CD4-positive, alpha-beta T cell (primary cell): Measurements from ENCODE around the gene ADGRE3. TPM values are rescaled to one million over a fixed set of nuclear protein-coding genes. Genes with fewer than 3 reads are reported as not detected.

Experiments
- ATAC-seq: fragments of 200-7000 bp; cut with Tn5 transposase; one replicate; pipeline ENCODE4 v1.10.0; 2022; ENCODE audit warnings: mild to moderate bottlenecking; ENCODE audit not compliant: poor library complexity
- CTCF ChIA-PET: fragments of 350-600 bp; sonication (Branson Sonifier 250); formaldehyde crosslinking; loops from one replicate; lab custom pipeline; 2021; ENCODE audit warnings: antibody characterized with exemption, inconsistent platforms; lab: Charles Lee
- POLR2A ChIA-PET: fragments of 350-600 bp; sonication (Branson Sonifier 250); formaldehyde crosslinking; loops from one replicate; lab custom pipeline; 2021; ENCODE audit warnings: antibody characterized with exemption, inconsistent platforms; lab: Charles Lee
- DNase-seq, 14 experiments: peaks; one replicate each; pipeline ENCODE4 v3.0.0-alpha.2; 2013 to 2020; ENCODE audit warnings: mixed read lengths in 2 of 14
- H3K27ac ChIP-seq, 2 donors: one replicate each; pipeline versions ENCODE4 v1.5.1 to v1.7.0; 2013; ENCODE audit warnings: low read length in 2 of 2, low read depth in 1 of 2, mild to moderate bottlenecking in 1 of 2
- H3K27me3 ChIP-seq, 2 experiments: 1 replicate in 1 of 2; 2 replicates in 1 of 2; pipeline versions ENCODE4 v1.6.1 to v1.7.0; 2013; ENCODE audit warnings: low read length in 2 of 2, control low read depth in 1 of 2, mild to moderate bottlenecking in 1 of 2, moderate library complexity in 1 of 2; ENCODE audit not compliant: insufficient read depth in 2 of 2, control insufficient read depth in 1 of 2
- H3K36me3 ChIP-seq: one replicate; pipeline ENCODE4 v1.6.1; 2013; ENCODE audit warnings: low read length, control low read depth; ENCODE audit not compliant: insufficient read depth
- H3K4me1 ChIP-seq: one replicate; pipeline ENCODE4 v1.6.1; 2013; ENCODE audit warnings: low read length, control low read depth; ENCODE audit not compliant: insufficient read depth
- H3K4me3 ChIP-seq: one replicate; pipeline ENCODE4 v1.5.1; 2013; ENCODE audit warnings: mild to moderate bottlenecking, low read length, moderate library complexity
- H3K9me3 ChIP-seq, 2 experiments: 1 replicate in 1 of 2; 2 replicates in 1 of 2; pipeline versions ENCODE4 v1.6.1 to v1.7.0; 2013; ENCODE audit warnings: low read length in 2 of 2, mild to moderate bottlenecking in 2 of 2, control low read depth in 1 of 2, moderate library complexity in 1 of 2; ENCODE audit not compliant: control insufficient read depth in 1 of 2, insufficient read depth in 1 of 2
- H3K27ac Mint-ChIP-seq: one replicate; pipeline ENCODE4 v1.8.0; 2020; ENCODE audit warnings: mixed read lengths
- H3K27me3 Mint-ChIP-seq: one replicate; pipeline ENCODE4 v1.8.0; 2021; ENCODE audit warnings: mixed read lengths
- H3K36me3 Mint-ChIP-seq: one replicate; pipeline ENCODE4 v1.8.0; 2021; ENCODE audit warnings: low read depth, mixed read lengths
- H3K4me1 Mint-ChIP-seq: one replicate; pipeline ENCODE4 v1.8.0; 2021; ENCODE audit warnings: low read depth, mixed read lengths
- H3K4me3 Mint-ChIP-seq: one replicate; pipeline ENCODE4 v1.8.0; 2020; ENCODE audit warnings: mild to moderate bottlenecking, mixed read lengths
- H3K9me3 Mint-ChIP-seq: one replicate; pipeline ENCODE4 v1.8.0; 2020; ENCODE audit warnings: mixed read lengths
- CTCF ChIP-seq: fragments of 200-600 bp; IDR thresholded peaks from one replicate; pipeline ENCODE4 v1.8.0; 2022; ENCODE audit warnings: antibody characterized with exemption, mild to moderate bottlenecking
- intact Hi-C, 2 experiments: fragments of 100-400 bp; cut with DNase I in 1 of 2; cut with micrococcal nuclease in 1 of 2; formaldehyde crosslinking; loops; one replicate each; pipeline versions ENCODE4 v1.15.1 to v1.9.0; 2023 to 2025; cut with DNase I, micrococcal nuclease
- total RNA-seq, 174 experiments: library from RNA in 2 of 174; stranded (reverse) in 2 of 174; gene quantifications; one replicate each; pipeline ENCODE4 v1.2.3 and lab custom pipeline; 2021 to 2026

ADGRE3 gene
- total RNA-seq, 2 experiments from 2014 or later, result not detected

DNA sequence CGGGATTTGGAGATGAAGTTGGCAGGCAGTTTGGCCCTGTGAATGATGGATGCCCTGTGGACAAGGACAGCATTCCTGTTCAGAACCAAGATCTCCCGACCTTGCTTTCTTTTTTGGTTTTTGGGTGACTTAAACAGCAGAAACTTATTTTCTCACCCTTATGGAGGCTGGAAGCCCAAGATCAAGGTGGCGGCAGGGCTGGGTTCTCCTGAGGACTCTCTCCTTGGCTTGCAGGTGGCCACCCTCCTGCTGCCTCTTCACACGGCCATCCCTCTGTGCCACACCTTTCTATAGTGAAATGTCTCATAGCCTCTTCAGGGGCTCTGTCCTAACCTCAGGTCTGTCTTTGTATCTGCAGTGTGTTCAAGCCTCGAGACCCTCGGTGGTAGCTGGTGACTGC, 29.2 kb upstream of the ADGRE3 start:
- Histone ChIP-seq H3K27ac (no peak overlapping the region), H3K4me3 (no peak overlapping the region), H3K27me3 (no peaks in the 10 kb centered on the region), H3K36me3 (peaks cover 80% of the 10 kb centered on the region), H3K4me1 (no peaks in the 10 kb centered on the region), H3K9me3 (no peaks in the 10 kb centered on the region)
- peaks cover 96% of the 10 kb centered on the region for H3K36me3 Mint-ChIP-seq
- no peaks in the 10 kb centered on the region for H3K27me3 Mint-ChIP-seq
- DNase-seq (no peak), ATAC-seq (no peak)
- H3K4me1 Mint-ChIP-seq, result no peaks in the 10 kb centered on the region
- no peaks in the 10 kb centered on the region for H3K9me3 Mint-ChIP-seq
- ChIA-PET CTCF (no interaction called here), POLR2A (no interaction called here)
- no peak for TF ChIP-seq CTCF
- H3K27ac Mint-ChIP-seq, result no peak overlapping the region
- intact Hi-C loops, result no loop called here
- no peak overlapping the region for H3K4me3 Mint-ChIP-seq

- Histone ChIP-seq H3K4me3 (no peak overlapping the region), H3K4me1 (no peaks in the 10 kb centered on the region), H3K27me3 (no peaks in the 10 kb centered on the region), H3K27ac (no peak overlapping the region), H3K9me3 (no peaks in the 10 kb centered on the region), H3K36me3 (peaks cover 82% of the 10 kb centered on the region)
- POLR2A ChIA-PET, result no interaction called here
- no peak overlapping the region for H3K4me3 Mint-ChIP-seq
- no peaks in the 10 kb centered on the region for H3K4me1 Mint-ChIP-seq
- intact Hi-C loops, result no loop called here
- no peak for ATAC-seq
- no peaks in the 10 kb centered on the region for H3K27me3 Mint-ChIP-seq
- CTCF ChIA-PET, result no interaction called here
- DNase-seq, result no peak
- no peak overlapping the region for H3K27ac Mint-ChIP-seq
- no peak for TF ChIP-seq CTCF
- H3K9me3 Mint-ChIP-seq, result no peaks in the 10 kb centered on the region
- H3K36me3 Mint-ChIP-seq, result peaks cover 91% of the 10 kb centered on the region
Measured at GRCh38 chr19:14700711-14701375, 26.2 kb upstream of the ADGRE3 start.

- POLR2A ChIA-PET, result no interaction called here
- Mint-ChIP-seq H3K36me3 (peaks cover 91% of the 10 kb centered on the region), H3K27ac (no peak overlapping the region), H3K27me3 (no peaks in the 10 kb centered on the region), H3K4me1 (no peaks in the 10 kb centered on the region), H3K9me3 (no peaks in the 10 kb centered on the region), H3K4me3 (no peak overlapping the region)
- no peaks in the 10 kb centered on the region for H3K9me3 ChIP-seq
- H3K27ac ChIP-seq, result no peak overlapping the region
- H3K4me1 ChIP-seq, result no peaks in the 10 kb centered on the region
- ATAC-seq (no peak), DNase-seq (no peak)
- H3K4me3 ChIP-seq, result no peak overlapping the region
- H3K36me3 ChIP-seq, result peaks cover 79% of the 10 kb centered on the region
- intact Hi-C loops, result loop anchor here in 1 of 2 experiments (10.0 kb wide), 1 partner anchor 615 kb away; the partner anchor contains the start of gene C19orf67
- no peak for TF ChIP-seq CTCF
- H3K27me3 ChIP-seq, result no peaks in the 10 kb centered on the region
- CTCF ChIA-PET, result no interaction called here
Measured at GRCh38 chr19:14699641-14700040, 25.0 kb upstream of the ADGRE3 start.
